IgD-negative memory B cell (primary cell): ENCODE measurements around the gene TOR4A. TPM values are rescaled to one million over a fixed set of nuclear protein-coding genes. Genes with fewer than 3 reads are reported as not detected.

ENCODE experiments used
- H3K27ac Mint-ChIP-seq, 3 donors: one replicate each; pipeline ENCODE4 v1.8.0; 2020 to 2022; ENCODE audit warnings: mild to moderate bottlenecking in 3 of 3, mixed read lengths in 3 of 3, moderate library complexity in 1 of 3
- H3K27me3 Mint-ChIP-seq: one replicate; pipeline ENCODE4 v1.8.0; 2021; ENCODE audit warnings: mixed read lengths
- H3K36me3 Mint-ChIP-seq: one replicate; pipeline ENCODE4 v1.8.0; 2020; ENCODE audit warnings: mild to moderate bottlenecking, mixed read lengths
- H3K4me1 Mint-ChIP-seq, 3 donors: one replicate each; pipeline ENCODE4 v1.8.0; 2020 to 2022; ENCODE audit warnings: mixed read lengths in 3 of 3, mild to moderate bottlenecking in 1 of 3
- H3K4me3 Mint-ChIP-seq, 4 donors: one replicate each; pipeline ENCODE4 v1.8.0; 2020 to 2022; ENCODE audit warnings: mild to moderate bottlenecking in 4 of 4, mixed read lengths in 4 of 4, moderate library complexity in 3 of 4
- H3K9me3 Mint-ChIP-seq, 3 donors: one replicate each; pipeline ENCODE4 v1.8.0; 2020 to 2021; ENCODE audit warnings: mixed read lengths in 3 of 3, mild to moderate bottlenecking in 1 of 3
- polyA plus RNA-seq: library from polyadenylated mRNA; unstranded; fragments of 300-500 nt; fragmentation: Illumina TruSeq; gene quantifications from one replicate; pipeline ENCODE4 v1.2.3, GENCODE V29; 2021

TOR4A gene
- polyA plus RNA-seq, 1 donor from 2014 or later, result 8.9 TPM

DNA sequence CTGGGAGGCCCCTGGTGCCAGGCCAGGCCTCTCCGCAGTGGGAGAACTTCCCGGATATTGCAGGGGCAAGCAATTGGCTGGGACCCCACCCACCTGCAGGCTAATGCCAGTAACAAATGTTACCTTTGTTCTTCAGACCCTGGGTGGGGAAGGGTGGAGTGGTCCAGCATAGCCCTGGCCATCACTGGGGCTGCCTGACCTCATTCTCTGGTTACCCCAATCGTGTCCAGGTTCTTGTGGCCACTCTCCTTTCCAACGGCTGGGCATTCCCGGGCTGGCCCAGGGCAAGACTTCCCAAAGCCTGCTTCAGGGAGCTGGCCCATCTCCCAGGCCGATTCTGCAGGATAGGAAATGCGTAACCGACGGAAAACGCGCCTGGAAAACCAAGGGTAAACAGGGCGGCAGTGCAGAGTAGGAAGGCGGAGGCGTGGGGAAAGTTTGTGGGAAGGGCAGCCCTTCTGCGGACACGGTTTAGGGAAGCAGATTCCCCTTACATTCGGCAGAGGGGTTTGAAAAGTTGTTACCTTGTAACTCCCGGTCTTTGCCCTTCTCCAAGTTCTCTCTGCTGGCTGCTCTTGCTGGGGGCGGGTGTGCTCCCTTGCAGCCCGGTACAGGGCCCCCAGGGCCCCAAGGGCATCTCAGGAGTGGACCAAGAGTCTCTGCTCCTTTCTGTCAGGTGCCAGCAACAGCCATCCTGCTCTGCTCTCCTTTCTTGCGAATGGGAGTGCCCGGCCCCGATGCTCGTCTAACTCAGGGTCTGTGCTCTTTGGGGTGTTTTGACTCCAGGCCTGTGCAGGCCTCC, 21.1 kb downstream of the TOR4A start:
- Mint-ChIP-seq H3K4me3 (peak overlapping the region in 1 of 4 donors; percentile 7), H3K9me3 (peaks cover 0 to 6% (median 0%) of the 10 kb centered on the region in 3 donors), H3K27ac (no peak overlapping the region), H3K4me1 (peaks cover 3 to 6% (median 3%) of the 10 kb centered on the region in 3 donors), H3K27me3 (peaks cover 25% of the 10 kb centered on the region), H3K36me3 (no peaks in the 10 kb centered on the region)

GRCh38 chr9:137299203-137299565, 21.7 kb downstream of the TOR4A start:
- peaks cover 0 to 6% (median 3%) of the 10 kb centered on the region in 3 donors for H3K4me1 Mint-ChIP-seq
- H3K36me3 Mint-ChIP-seq, result no peaks in the 10 kb centered on the region
- H3K9me3 Mint-ChIP-seq, result peaks cover 0 to 6% (median 0%) of the 10 kb centered on the region in 3 donors
- H3K27ac Mint-ChIP-seq, result no peak overlapping the region
- peak overlapping the region in 1 of 4 donors; percentile 7 for H3K4me3 Mint-ChIP-seq
- H3K27me3 Mint-ChIP-seq, result peaks cover 25% of the 10 kb centered on the region

GRCh38 chr9:137299938-137300337, 22.4 kb downstream of the TOR4A start:
- Mint-ChIP-seq H3K27ac (peak overlapping the region in 2 of 3 donors; percentile 51 to 63), H3K9me3 (peaks cover 0 to 2% (median 0%) of the 10 kb centered on the region in 3 donors), H3K4me1 (peaks cover 0 to 6% (median 3%) of the 10 kb centered on the region in 3 donors), H3K36me3 (no peaks in the 10 kb centered on the region), H3K4me3 (peak overlapping the region; percentile 9 to 71 (median 52)), H3K27me3 (peaks cover 20% of the 10 kb centered on the region)

- H3K4me1 Mint-ChIP-seq, result peaks cover 0 to 6% (median 6%) of the 10 kb centered on the region in 3 donors
- peaks cover 20% of the 10 kb centered on the region for H3K27me3 Mint-ChIP-seq
- peak overlapping the region in 3 of 4 donors; percentile 52 to 72 (median 70) for H3K4me3 Mint-ChIP-seq
- H3K27ac Mint-ChIP-seq, result no peak overlapping the region
- H3K36me3 Mint-ChIP-seq, result no peaks in the 10 kb centered on the region
- H3K9me3 Mint-ChIP-seq, result peaks cover 0 to 2% (median 0%) of the 10 kb centered on the region in 3 donors
Measured at GRCh38 chr9:137300567-137301080, 23.1 kb downstream of the TOR4A start.

DNA sequence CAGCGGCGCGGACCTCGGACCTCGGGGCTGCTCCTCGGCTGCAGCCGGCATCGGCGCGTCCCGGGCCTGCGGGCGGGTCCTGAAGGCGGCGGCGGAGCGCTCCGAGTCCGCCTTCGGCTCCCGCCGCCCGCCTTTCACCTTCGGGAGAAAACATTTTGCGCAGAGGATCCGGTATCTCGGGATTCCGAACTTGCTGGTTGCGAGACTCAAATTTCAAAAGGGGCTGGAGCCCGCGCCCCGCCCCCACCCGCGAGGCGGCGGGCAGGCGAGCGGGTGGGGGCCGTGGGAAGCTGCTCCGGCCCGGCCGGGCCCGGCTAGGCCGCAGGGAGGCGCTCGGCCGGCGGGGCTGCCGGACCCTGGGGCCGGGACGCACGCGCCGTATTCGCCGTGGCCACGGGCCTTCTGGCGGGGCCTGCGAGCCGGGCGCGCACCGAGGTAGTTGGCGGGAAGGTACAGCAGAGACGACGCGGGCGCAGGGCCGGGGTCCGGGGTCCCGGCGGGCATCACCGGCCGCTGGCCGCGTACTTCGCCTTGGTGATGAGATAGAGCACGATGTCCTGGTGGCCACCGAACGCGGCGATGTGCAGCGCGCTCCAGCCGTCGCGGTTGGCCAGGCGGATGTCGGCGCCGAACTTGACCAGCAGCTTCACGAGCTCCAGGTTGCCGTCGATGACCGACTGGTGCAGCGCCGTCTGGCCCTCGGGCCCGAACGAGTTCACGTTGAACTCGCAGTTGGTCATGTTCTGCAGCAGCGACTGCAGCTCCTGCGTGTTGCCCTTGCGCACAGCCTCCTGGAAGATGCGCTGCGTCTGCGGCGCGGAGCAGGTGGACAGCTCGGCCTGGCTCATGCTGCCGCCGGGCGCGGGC, 23.8 kb downstream of the TOR4A start:
- Mint-ChIP-seq H3K27ac (no peak overlapping the region), H3K27me3 (peaks cover 19% of the 10 kb centered on the region), H3K4me1 (peaks cover 0 to 6% (median 6%) of the 10 kb centered on the region in 3 donors), H3K36me3 (no peaks in the 10 kb centered on the region), H3K4me3 (peak overlapping the region; percentile 45 to 72 (median 61)), H3K9me3 (peaks cover 0 to 2% (median 0%) of the 10 kb centered on the region in 3 donors)

DNA sequence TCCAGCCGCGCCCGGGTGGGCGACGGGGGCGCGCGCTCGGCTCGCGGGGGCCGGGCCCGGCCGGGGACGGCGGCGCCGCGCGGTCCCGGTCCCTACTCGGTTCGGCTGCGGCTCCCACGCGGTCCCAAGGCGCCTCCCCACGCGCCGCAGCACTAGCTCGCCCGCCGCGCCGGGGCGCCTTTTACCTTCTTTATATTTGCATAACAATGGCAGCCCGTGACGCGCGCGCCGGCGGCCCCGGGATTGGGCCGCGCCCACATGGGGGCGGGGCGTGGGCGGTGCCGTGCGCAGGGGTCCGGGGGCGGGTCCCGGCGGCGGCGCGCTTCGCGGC, 24.6 kb downstream of the TOR4A start, which contains the start of gene NRARP:
NRARP (minus strand) TSS at position 154 of the 331 bp plus-strand sequence. CDS start 343 bp downstream, outside the sequence.
- peaks cover 13% of the 10 kb centered on the region for H3K27me3 Mint-ChIP-seq
- H3K9me3 Mint-ChIP-seq, result peaks cover 0 to 1% (median 0%) of the 10 kb centered on the region in 3 donors
- no peaks in the 10 kb centered on the region for H3K36me3 Mint-ChIP-seq
- H3K4me3 Mint-ChIP-seq, result peak within 1 kb of the TSS; percentile 38 to 73 (median 48)
- peak within 1 kb of the TSS in 1 of 3 donors; percentile 71 for H3K27ac Mint-ChIP-seq
- H3K4me1 Mint-ChIP-seq, result peaks cover 0 to 5% (median 3%) of the 10 kb centered on the region in 3 donors

GRCh38 chr9:137302449-137303150, 25.1 kb downstream of the TOR4A start:
- Mint-ChIP-seq H3K27me3 (peaks cover 10% of the 10 kb centered on the region), H3K27ac (no peak overlapping the region), H3K4me3 (peak overlapping the region in 2 of 4 donors; percentile 12 to 38), H3K4me1 (peaks cover 0 to 3% (median 3%) of the 10 kb centered on the region in 3 donors), H3K36me3 (no peaks in the 10 kb centered on the region), H3K9me3 (no peaks in the 10 kb centered on the region)

GRCh38 chr9:137303151-137303892, 25.8 kb downstream of the TOR4A start:
- no peaks in the 10 kb centered on the region for H3K9me3 Mint-ChIP-seq
- no peaks in the 10 kb centered on the region for H3K36me3 Mint-ChIP-seq
- peak overlapping the region; percentile 21 to 73 (median 54) for H3K4me3 Mint-ChIP-seq
- H3K27me3 Mint-ChIP-seq, result peaks cover 10% of the 10 kb centered on the region
- peaks cover 0 to 3% (median 3%) of the 10 kb centered on the region in 3 donors for H3K4me1 Mint-ChIP-seq
- H3K27ac Mint-ChIP-seq, result peak overlapping the region in 2 of 3 donors; percentile 71 to 72

DNA sequence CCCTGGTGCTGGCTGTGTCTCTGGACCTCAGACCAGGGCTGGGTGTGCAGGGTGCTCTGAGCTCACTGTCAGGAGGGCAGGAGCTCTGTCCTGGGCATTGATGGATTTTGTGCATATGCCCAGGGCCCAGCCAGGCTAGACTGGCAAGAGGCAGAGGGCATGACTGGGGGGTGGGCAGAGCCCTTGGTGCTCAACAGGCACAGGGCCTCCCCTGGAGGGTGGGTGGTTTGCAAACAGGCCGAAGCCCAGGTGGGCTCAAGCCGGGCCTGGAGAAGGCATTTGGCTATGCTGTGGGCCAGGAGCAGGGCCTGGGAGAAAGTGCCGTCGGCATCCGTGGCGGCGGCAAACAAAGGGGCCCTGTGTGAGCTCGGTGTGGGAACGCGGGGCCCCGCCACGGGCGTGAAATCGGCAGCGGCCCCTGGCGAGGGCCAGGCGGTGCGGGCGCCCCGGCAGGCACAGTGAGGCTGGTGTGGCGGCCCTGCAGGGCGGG, 26.4 kb downstream of the TOR4A start:
- Mint-ChIP-seq H3K27me3 (peaks cover 8% of the 10 kb centered on the region), H3K9me3 (no peaks in the 10 kb centered on the region), H3K27ac (peak overlapping the region in 1 of 3 donors; percentile 72), H3K36me3 (no peaks in the 10 kb centered on the region), H3K4me1 (peaks cover 0 to 3% (median 3%) of the 10 kb centered on the region in 3 donors), H3K4me3 (peak overlapping the region in 3 of 4 donors; percentile 38 to 73 (median 70))

GRCh38 chr9:137304383-137305059, 27.0 kb downstream of the TOR4A start:
- peaks cover 3% of the 10 kb centered on the region for H3K27me3 Mint-ChIP-seq
- H3K9me3 Mint-ChIP-seq, result no peaks in the 10 kb centered on the region
- no peak overlapping the region for H3K27ac Mint-ChIP-seq
- peaks cover 0 to 3% (median 3%) of the 10 kb centered on the region in 3 donors for H3K4me1 Mint-ChIP-seq
- no peak overlapping the region for H3K4me3 Mint-ChIP-seq
- H3K36me3 Mint-ChIP-seq, result no peaks in the 10 kb centered on the region

GRCh38 chr9:137305060-137305797, 27.7 kb downstream of the TOR4A start:
- Mint-ChIP-seq H3K4me3 (no peak overlapping the region), H3K27me3 (peaks cover 3% of the 10 kb centered on the region), H3K4me1 (peaks cover 0 to 3% (median 3%) of the 10 kb centered on the region in 3 donors), H3K27ac (peak overlapping the region in 1 of 3 donors; percentile 25), H3K36me3 (no peaks in the 10 kb centered on the region), H3K9me3 (no peaks in the 10 kb centered on the region)

GRCh38 chr9:137305798-137306065, 28.2 kb downstream of the TOR4A start:
- H3K4me3 Mint-ChIP-seq, result peak overlapping the region in 1 of 4 donors; percentile 37
- peak overlapping the region in 1 of 3 donors; percentile 25 for H3K27ac Mint-ChIP-seq
- peaks cover 1% of the 10 kb centered on the region for H3K27me3 Mint-ChIP-seq
- peaks cover 0 to 3% (median 1%) of the 10 kb centered on the region in 3 donors for H3K4me1 Mint-ChIP-seq
- H3K9me3 Mint-ChIP-seq, result no peaks in the 10 kb centered on the region
- H3K36me3 Mint-ChIP-seq, result no peaks in the 10 kb centered on the region
